GM12873 (cell line): ENCODE data around the gene RAP2A.

Experiments
- CTCF ChIP-seq: IDR thresholded peaks from 2 replicates; pipeline ENCODE4 v1.5.1; 2012; ENCODE audit warnings: low read depth, mild to moderate bottlenecking, moderate library complexity, low read length, control low read depth; ENCODE audit not compliant: insufficient read depth; ENCODE audit errors: missing control alignments

RAP2A gene

GRCh38 chr13:97438856-97439595 is 5.1 kb downstream of the RAP2A start:
- TF ChIP-seq CTCF, result no peak

GRCh38 chr13:97440598-97441170 is 6.7 kb downstream of the RAP2A start:
- no peak for TF ChIP-seq CTCF

- no peak for TF ChIP-seq CTCF
Measured at GRCh38 chr13:97441368-97441767, 7.4 kb downstream of the RAP2A start.

GRCh38 chr13:97445522-97446187 is 11.7 kb downstream of the RAP2A start:
- no peak for TF ChIP-seq CTCF

- TF ChIP-seq CTCF, result no peak
Measured at GRCh38 chr13:97446448-97446847, 12.5 kb downstream of the RAP2A start.

GRCh38 chr13:97448503-97449251 is 14.7 kb downstream of the RAP2A start:
- TF ChIP-seq CTCF, result no peak

GRCh38 chr13:97454699-97455098 is 20.7 kb downstream of the RAP2A start:
- no peak for TF ChIP-seq CTCF
